Hematopoietic multipotent progenitor cell treated with erythropoietin and hydrocortisone succinate and interleukin-3 and kit ligand, for 8 days (in vitro differentiated cells): ENCODE results near the gene KRT14.
"Not testable (repeated sequence)": the region's sequence is repeated elsewhere in the genome, so short reads cannot be mapped to it uniquely, and the experiment has no call there.

Experiments
- DNase-seq: peaks from one replicate; pipeline ENCODE4 v3.0.0-alpha.2; 2015

The KRT14 gene

DNA sequence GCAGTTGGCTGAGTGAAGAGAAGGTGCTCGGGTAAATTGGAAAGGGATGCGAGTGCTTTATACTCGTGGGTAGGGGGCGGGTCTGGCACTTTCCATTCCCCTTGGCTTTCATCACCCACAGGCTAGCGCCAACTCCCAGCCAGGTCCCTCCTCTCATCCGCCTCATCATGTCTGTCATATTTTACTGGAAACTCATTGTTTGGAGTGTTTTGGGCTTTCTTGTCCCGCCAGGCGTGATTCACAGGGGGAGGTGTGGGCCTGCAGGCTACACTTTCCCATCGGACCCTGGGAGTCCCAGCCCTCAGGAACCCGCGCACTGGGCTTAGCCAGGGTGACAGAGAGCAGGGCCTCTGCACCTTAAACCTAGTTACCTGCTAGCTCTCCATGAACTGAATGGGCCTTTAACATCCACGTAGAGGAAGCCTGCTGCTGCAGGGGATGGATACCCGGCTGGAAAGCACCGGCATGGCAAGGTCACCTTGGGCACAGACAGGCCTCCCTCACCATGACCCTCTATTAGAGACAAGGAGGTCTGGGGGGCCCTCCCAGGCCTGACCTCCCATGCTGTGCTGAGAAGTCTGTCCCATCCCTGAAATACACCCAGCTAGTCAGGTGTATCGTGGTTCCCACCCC lies at the start of gene KRT14:
TSS of gene KRT14 (minus strand) at position 33 of the 633 bp plus-strand sequence. CDS start 61 bp downstream, outside the sequence.
- DNase-seq: no peak

DNA sequence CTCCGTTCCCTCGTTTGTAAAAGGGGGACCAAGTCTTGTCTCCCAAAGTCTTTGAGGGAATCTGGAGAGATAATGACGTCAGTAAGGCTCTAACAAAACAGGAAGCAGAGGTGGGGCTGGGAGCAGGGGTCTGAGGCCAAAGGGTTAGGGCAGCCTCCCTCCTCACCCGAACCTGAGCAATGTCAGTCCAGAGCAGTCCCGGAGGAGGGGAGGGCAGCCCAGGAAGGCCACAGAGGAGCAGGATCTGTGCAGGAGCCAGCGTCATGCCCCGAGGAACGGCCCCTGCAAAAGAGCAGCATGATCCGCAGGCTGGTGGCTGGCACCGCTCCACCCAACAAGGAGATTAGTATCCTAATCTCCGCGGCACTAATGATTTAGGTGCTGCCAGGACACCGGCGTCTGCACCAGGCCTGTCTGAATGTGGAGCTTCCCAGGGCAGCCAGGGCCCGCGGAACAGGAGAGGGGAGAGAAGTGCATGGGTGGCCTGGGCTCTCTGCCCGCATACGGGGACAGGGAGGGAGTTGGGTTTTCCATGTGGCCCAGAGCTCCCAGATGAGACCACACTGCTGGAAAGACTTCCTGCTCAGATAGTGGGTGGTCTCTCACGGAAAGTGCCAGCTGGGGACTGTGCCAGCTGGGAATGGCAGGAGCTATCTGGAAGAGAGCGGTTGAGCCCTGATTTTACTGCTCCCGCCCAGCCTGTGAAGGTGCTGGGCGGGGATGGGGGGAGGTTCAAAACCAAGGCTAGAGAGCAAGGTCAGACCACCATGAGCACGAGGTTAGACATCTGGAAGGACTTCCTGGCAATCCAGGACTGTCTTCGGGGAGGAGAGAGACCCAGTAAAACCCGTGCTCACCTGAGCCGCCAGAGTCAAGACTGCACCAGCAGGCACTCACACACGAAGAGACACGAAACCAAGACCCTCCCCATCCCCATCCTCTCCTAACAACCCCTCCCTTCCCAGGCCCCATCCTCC lies 48.7 kb upstream of the KRT14 start:
- DNase-seq: no peak

DNA sequence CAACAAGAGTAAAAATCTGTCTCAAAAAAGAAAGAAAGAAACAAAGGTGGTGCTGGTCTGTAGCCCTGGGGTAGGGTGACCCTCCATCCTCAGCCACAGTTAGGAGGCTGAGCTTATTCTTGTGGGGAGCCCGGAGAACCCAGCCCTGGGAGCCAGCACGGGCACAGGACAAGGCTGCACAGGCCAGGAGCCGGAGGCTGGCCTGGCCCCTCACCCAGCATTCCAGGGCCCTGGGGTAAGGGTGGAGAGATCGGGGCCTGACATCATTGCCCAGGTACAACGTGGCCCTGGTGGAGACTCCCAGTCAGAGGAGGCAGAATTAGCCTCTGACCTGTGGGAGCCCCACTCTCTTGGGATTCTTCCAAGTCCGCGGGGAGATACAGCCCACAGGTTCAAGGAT lies 47.9 kb upstream of the KRT14 start:
- no peak for DNase-seq

DNA sequence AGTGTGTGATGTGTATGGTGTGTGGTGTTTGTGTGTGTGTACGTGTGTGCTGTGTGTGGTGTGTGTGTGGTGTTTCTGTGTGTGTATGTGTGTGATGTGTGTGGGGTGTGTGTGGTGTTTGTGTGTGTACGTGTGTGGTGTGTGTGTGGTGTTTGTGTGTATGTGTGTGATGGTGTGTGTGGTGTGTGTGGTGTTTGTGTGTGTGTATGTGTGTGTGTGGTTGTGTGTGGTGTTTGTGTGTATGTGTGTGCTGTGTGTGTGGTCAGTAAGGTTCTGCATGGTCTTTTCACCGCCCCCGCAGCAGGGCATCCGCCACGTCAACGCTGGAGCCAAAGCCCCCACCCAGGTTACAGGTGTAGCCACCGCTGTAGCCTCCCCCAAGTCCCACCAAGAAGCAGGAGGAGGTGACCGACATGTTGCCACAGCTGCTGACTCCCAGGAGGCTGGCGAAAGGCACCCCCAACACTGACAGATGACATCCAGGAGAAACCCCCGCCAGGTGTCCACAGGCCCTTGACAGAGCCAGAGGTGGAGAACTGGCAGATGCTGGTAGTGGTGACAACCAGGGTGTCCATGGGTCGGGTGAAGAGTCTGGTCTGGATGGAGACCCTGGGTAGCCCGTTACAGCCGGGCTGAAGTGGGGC lies 47.0 kb upstream of the KRT14 start:
- no peak for DNase-seq

DNA sequence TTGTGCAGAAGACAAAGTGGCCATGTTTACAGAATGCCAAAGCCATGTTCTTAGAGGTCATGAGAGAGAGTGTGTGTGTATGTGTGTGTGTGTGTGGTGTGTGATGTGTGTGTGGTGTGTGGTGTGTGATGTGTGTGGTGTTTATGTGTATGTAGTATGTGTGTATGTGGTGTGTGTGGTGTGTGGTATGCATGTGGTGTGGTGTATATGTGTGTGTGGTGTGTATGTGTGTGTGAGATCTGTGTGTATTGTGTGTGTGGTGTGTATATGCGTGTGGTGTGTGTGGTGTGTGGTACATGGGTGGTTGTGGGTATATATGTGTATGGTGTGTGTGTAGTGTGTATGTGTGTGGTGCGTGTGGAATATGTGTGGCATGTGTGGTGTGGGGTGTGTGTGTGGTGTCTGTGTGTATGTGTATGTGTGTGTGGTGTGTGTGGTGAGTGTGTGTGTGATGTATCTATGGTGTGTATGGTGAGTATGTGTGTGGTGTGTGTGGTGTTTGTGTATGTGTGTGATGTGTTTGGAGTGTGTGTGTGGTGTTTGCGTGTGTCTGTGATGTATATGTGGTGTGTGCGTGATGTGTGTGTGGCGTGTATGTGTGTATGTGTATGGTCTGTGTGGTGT lies 45.9 kb upstream of the KRT14 start:
- DNase-seq: no peak

DNA sequence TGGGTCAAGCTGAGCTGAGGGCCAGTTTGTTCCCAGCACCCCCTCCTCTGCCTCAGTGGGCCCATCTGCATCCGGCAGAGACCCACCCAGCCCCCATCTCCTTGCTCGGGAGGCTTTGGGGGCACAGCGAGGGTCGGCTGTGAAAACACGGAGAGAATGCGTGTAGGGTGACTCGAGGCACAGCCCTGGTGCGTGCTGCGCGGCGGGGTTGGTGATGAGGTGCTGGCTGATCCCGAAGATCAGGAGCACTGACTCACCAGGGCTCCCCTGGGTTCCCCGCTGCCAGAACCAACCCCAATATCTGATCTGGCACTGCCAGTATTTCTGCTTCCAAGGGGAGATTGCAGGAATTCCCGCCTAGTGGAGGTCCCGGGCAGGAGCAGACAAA lies 45.2 kb upstream of the KRT14 start:
- DNase-seq: no peak

DNA sequence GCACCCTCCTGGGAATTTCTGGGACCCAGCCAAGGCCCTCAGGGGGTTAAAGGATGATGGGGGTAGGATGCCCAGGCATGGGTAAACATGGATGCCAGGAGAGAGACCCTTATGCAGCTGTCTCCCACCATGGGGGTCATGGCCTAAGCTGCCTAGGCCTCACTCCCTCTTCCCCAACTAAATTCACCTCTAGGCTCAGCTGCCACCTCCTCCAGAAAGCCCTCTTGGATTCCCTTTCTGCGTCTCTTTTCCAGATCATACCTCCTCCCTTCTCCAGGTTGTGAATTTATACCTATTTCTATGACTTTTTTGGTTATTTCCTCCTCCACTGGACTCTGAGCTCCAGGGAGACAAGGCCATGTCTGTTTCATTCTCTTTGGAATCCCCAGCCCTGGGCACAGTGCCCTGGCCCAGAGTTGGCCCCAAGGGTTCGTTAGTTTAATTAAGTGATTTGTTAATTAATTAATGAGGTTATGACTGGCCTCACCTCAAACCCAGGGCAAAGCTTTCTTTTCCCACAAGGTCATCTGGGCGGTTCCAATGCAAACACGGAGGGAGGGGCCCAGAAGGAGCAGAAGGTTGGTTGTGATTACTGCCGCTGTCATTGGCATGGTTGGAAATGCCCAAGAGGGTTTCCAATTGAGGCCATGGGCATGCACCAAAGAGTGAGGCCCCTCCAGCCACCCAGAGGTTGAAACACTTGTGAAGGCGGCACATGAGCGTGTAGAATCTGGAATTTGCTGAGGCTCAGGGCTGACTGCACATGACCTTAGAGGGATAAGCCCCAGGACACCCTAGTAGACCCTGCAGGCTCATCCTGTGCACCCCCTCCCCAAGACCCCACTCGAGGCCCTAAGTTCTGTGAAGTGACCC lies 44.6 kb upstream of the KRT14 start:
- DNase-seq: no peak

DNA sequence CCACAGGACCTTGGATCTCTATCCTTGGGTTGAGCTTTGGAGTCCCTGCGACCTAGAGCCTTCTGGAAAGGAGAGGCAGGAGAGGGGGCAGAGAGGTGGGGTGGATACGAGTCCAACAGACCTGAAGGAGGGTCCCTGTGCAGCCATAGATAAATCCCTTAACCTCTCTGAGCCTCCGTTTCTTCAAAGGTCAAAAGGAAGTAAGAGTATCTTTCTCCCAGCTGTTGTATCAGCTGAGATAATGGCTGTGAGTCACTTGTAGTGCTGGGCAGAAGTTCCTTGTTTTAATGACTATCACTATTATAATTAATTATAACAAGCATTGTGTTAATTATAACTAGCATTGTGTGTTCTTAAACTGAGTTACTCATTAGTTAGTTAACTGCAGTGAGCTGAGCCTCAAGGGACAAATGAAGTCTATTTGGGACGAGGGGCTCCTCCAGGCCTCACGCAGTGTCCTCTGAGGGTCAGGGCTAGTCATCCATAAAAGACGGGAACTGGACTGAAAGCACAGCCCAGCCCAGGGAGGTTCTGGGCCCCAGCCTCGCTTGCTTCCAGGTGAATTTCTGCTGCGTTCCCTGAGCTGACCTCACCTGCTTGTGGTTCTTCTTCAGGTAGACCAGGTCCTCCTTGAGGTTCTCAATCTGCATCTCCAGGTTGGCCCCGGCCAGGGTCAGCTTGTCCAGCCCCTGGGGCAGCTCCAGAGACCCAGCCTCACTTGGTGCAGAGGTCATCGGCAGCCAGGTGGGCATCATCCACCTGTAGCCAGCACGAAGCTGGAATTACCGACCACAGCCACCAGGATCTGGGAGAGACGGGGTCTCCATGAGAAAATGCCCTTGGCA lies 43.4 kb upstream of the KRT14 start:
- no peak for DNase-seq

DNA sequence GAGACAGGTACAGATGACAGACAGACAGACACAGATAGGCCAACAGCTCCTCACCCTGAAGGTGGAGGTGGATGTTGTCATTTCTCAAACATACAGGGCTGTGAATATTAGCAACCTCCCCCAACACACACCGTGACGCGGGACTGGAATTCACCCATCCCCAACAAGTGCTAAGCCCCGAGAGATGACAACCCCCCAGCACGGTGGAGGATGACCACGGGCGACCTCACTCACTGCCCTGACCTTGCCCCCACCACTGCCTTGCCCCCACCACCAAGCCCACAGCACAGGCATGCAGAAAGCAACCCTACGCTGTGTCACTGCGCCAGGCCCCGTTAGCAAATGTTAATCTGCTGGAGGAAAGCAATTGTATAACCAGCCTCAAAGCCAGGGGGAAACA lies 42.6 kb upstream of the KRT14 start:
- no peak for DNase-seq

DNA sequence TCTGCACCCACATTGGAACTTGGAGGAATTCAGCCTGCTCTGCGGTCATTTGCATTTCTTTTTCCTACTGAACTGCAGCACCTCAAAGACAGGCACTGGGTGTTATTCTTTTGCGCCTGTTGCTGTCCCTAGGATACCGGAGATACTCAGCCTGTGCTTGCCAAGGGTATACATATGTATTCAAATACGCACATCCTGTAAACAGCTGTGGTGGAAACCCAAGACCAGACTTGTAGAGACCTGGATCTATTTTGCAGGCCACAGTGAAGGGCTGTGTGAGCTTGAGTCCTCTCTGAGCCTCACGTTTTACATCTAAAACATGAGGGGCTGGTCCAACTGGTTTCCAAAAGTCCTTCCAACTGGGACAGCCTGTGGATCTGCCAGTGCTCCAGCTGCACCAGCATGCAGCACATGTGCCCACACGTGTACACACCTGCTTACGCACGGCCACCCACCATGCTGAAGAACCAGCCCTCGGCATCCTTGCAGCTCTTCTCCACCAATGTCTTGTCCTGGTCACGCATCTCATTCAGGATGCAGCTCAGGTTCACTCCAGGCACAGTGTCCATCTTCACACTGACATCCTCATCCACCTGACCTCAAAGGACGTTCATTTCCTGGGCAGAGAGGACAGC lies 42.0 kb upstream of the KRT14 start:
- not testable (repeated sequence) for DNase-seq

DNA sequence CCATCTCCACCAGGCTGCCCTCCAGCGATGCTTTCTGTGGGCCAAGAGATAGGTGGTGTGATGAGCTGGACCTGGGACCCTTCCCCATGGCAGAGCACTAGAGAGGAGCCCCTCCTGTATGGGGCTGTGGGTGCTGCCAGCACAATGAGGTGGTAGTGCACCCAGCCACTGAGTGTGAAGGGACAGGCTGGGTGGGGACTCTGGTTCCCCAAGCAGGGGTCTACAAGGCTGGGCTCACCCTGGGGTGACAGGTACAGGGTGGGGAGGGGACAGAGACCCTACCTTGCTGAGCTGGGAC lies 41.3 kb upstream of the KRT14 start:
- not testable (repeated sequence) for DNase-seq

DNA sequence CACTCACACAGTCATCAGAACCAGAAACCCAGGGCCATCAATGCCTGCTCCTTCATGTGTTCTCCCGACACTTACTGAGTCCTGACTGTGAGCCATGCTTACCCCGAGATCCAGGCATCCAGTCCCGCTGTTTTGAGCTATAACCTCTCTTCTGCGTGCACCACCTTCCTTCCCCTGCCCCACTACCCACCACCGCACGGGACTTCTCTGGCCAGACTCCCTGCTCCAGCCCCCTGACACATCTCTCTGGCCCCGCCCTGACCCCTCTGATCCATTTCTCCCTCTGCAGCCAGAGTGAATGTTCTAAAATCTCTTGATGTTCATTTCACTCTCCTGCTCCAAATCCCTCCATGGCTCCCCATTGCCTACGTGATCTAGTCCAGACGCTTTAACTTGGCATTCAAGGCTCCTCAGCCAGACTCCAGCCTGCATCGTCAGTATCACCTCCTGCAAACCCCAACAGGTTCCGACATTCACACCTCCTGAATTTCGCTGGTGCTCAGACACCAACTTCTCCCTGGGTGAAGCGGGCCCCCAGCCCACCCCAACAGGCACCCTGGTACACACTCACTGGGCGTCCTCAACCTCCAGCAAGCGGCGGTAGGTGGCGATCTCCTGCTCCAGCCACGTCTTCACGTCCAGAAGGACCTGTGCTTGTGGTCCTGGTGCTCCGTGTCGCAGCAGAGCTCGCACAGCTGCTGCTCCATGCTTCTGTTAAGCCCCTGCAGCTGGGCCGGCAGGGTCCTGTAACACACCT lies 40.8 kb upstream of the KRT14 start:
- DNase-seq: no peak

DNA sequence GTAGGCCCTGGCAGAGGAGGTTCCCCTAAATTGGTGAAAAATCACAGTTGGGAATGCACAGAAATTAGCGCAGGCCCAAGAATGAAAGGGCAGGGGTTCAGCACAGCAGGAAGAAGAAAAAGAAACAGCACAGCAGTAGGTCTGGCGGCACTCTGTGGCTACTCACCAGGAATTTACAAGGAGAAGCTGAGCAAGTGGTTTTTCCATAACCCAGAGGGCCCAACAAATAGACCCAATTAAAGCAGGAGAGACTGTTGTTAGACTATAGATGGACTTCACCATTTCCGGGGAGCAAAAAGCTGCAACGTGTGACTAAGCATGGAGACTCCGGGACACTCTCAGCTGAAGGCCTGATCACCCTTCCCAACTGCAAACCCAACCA lies 40.2 kb upstream of the KRT14 start:
- DNase-seq: not testable (repeated sequence)

DNA sequence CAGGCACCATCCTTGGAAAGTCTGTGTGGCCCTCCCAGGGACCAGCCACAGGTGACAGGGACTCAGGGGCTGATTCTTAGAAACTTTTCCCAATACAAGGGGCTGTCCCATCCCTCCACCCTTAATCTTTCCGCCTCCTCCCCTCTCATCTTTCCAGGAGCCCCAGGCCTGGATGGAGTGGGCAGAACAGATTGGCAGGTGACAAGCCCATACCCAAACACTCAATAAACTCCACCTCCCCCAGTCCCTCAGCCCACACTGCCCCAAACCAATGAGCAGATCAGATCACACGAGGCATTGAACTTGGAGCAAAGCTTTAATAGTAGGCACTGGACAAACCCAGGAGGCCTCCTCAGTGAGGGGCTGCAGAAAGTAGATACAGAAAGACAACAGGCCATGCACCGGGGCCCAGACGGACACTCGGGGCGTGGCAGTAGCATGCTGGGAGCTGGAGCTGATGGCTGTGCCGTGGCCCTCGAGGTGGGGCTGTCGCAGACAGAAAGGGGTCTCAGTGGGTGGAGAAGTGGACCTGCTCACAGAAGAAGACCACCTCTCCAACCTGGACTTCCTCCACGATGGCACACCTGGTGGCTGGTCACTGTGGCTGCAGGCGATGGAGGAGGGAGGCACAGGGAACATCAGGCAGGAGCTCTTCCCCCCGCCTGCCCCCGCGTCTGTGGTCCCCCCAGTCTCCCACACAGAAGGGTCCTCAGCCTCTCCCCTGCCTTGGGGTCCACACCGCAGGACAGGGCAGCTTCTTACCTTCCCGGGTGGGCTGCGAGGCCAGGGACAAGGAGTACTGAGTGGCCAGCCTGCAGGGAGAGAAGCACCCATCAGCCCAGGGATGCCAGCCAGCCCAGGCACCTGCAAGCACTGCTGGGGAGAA lies 39.6 kb upstream of the KRT14 start:
- DNase-seq: not testable (repeated sequence)

DNA sequence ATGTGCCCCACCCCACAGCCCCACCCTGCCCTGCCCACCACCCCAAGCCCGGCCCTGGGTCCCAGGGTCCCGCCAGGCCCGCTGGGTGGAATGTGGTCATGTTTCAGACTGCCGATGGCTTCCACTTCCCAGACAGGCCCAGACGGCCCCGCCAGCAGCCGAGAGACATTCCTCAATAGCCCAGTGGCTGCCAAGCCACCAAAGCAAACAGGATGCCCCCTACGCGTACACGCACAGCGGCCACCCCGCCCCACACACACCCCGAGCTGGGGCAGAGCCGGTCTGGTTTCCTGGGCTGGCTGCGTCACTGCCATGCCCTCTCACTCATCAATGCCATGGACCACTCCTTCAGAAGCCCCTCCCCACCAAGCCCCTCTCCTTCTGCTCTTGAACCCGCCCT lies 38.9 kb upstream of the KRT14 start:
- DNase-seq: no peak

DNA sequence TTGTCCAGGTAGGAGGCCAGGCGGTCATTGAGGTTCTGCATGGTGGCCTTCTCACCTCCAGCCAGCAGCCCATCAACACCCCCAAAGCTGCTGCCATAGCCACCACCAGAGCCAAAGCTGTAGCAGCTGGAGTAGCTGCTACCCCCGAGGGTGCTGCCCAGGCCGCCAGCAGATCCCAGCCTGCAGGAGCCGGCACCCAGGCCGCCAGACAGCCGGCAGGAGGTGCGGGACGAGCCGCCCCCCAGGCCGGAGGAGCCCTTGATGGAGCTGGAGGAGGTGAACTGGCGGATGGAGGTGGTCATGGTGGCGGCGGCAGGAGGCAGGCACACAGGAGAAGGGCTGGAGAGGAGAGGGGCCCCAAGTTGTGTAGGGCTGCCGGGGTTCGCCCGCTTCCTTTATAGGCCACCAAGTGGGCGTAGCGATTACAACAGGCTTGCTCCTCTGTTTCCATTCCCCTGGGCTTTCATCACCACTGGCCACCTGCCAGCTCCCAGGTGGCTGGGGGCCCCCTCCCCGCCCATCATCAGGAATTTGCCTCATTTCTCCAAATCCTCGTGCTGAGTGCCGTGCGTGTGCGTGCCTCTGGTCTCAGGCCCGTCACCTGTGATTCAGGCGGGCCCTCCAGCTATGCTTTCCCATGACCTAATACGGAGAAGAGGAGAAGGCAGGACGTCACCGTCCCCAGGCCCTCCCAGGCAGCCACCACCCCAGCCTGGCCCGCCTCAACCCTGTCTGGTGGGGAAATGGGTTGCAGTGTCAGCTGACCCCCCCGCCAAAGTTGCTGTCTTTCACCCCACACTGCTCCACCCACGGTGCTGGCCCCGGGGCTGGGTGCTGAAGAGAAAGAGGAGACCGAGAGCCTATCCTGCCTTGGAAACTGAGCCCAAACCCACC lies 37.8 kb upstream of the KRT14 start, which contains the start of gene KRT17:
TSS of gene KRT17 (minus strand) at position 368 of the 894 bp plus-strand sequence. CDS start at position 302, 66 bp downstream.
- DNase-seq: no peak

DNA sequence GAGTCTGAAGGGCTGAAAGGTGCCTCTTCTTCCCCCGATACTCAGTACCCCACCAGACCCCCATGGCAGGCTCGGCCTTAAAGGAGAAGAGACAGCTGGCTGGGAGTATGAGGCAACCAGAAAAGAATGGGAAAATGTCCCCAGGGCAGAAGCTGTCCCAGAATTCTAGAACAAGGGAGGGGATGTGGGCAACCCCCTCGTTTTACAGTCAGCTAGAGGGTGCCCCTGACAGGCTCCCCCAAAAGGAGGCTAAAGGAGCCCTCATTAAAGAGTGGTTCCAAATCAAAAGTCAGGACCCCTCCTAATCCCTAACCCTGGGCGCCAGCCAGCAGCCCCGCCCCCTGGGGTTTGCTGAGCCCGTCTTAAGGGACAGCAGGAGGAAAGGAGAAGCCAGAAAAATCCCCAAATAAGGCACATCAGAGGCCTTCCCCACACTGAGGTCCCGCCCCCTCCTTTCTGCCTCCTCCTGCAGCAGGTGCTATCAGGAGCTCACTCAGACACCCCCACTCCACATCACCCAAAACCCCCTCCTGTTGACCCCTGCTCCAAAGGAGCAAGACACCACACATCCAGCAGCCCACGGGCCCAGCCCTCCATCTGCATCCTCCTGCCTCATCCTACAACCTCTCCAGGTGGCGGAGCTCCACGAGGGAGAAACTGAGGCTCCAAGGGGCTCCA lies 36.6 kb upstream of the KRT14 start:
- DNase-seq: not testable (repeated sequence)
